Esophagus squamous epithelium (tissue), 4 donors: ENCODE data around the gene SPARCL1.

ENCODE experiments used
- POLR2A ChIP-seq, 4 donors: fragments of 450-650 bp; IDR thresholded peaks; one replicate each; pipeline ENCODE4 v1.6.1; 2017; ENCODE audit warnings: antibody characterized with exemption in 4 of 4, mild to moderate bottlenecking in 4 of 4, moderate library complexity in 3 of 4
- TF ChIP-seq, protein P1 (sequence below), 6 experiments: fragments of 450-650 bp in 4 of 6; fragments of 200-600 bp in 2 of 6; sonication (generic) in 2 of 6; IDR thresholded peaks; one replicate each; pipeline ENCODE4 v1.5.1; 2016 to 2019; ENCODE audit warnings: antibody characterized with exemption in 6 of 6, mild to moderate bottlenecking in 4 of 6, moderate library complexity in 4 of 6

DNA sequence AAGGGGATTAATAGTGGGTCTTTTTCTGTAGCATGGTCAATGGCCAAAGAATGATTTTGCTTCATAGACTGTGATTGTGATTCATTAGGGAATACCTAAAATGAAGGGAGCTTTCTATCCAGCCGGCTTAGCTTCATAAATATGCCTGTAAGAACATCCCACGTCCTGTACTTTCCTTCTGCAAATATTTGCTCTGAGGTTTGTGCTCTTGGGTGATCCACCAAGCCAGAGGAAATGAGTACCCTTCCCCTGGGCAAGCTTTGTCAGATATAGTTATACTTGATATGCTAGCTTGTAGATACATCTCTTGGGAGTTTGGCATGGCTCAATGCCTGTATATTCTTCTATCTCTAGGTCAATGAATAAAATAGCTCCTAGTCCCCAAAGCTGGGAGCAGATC lies 28.2 kb upstream of the SPARCL1 start:
- TF ChIP-seq, protein P1, sequence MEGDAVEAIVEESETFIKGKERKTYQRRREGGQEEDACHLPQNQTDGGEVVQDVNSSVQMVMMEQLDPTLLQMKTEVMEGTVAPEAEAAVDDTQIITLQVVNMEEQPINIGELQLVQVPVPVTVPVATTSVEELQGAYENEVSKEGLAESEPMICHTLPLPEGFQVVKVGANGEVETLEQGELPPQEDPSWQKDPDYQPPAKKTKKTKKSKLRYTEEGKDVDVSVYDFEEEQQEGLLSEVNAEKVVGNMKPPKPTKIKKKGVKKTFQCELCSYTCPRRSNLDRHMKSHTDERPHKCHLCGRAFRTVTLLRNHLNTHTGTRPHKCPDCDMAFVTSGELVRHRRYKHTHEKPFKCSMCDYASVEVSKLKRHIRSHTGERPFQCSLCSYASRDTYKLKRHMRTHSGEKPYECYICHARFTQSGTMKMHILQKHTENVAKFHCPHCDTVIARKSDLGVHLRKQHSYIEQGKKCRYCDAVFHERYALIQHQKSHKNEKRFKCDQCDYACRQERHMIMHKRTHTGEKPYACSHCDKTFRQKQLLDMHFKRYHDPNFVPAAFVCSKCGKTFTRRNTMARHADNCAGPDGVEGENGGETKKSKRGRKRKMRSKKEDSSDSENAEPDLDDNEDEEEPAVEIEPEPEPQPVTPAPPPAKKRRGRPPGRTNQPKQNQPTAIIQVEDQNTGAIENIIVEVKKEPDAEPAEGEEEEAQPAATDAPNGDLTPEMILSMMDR (IDR thresholded peaks at IDR 0.05): no peak
- no peak for TF ChIP-seq POLR2A (IDR thresholded peaks at IDR 0.05)
